Ovary (tissue), 9 donors: Measurements from ENCODE around the gene P4HB. TPM values are rescaled to one million over a fixed set of nuclear protein-coding genes. Genes with fewer than 3 reads are reported as not detected.

Experiments used
- DNase-seq, 5 donors: peaks; one replicate each; pipeline ENCODE4 v3.0.0-alpha.2; 2019 to 2020
- H3K27ac ChIP-seq, 2 donors: fragments of 200-600 bp; one replicate each; pipeline versions ENCODE4 v1.5.1 to v1.8.0; 2019 to 2022
- H3K27me3 ChIP-seq: fragments of 200-600 bp; one replicate; pipeline ENCODE4 v1.8.0; 2022
- H3K36me3 ChIP-seq: fragments of 200-600 bp; sonication (generic); one replicate; pipeline ENCODE4 v1.5.1; 2019
- H3K4me1 ChIP-seq: one replicate; pipeline ENCODE4 v1.8.1; 2013; ENCODE audit warnings: mild to moderate bottlenecking, moderate library complexity; ENCODE audit not compliant: insufficient read depth
- H3K4me3 ChIP-seq: fragments of 200-600 bp; sonication (generic); one replicate; pipeline ENCODE4 v1.5.1; 2017
- H3K9me3 ChIP-seq, 2 donors: fragments of 200-600 bp in 1 of 2; sonication (generic) in 1 of 2; one replicate each; pipeline versions ENCODE4 v1.5.1 to v1.8.1; 2013 to 2019; ENCODE audit warnings: mild to moderate bottlenecking in 1 of 2, moderate library complexity in 1 of 2
- EP300 ChIP-seq: sonication (generic); formaldehyde crosslinking; IDR thresholded peaks from one replicate; pipeline ENCODE4 v1.6.1; 2017; ENCODE audit warnings: antibody characterized with exemption
- POLR2A ChIP-seq: fragments of 450-650 bp; IDR thresholded peaks from one replicate; pipeline ENCODE4 v1.6.1; 2017; ENCODE audit warnings: antibody characterized with exemption, mild to moderate bottlenecking, moderate library complexity
- WGBS, 3 donors: extraction: QIAGEN DNeasy Blood & Tissue Kit in 1 of 3; methylation state at CpG; one replicate each; pipeline versions ENCODE4 v1.1.5 to v1.1.7; 2013 to 2017; 5-methylcytosine and 5-hydroxymethylcytosine counted together
- intact Hi-C, 4 donors: fragments of 100-400 bp; cut with DNase I; formaldehyde crosslinking; loops; one replicate each; pipeline versions ENCODE4 v1.11.0 to v1.15.1; 2022 to 2023
- polyA plus RNA-seq, 2 donors: library from polyadenylated mRNA; stranded (reverse); fragments of 200-250 nt in 1 of 2; fragments of 350-450 nt in 1 of 2; fragmentation: Illumina TruSeq in 1 of 2; extraction: RNeasy Lipid Tissue Mini Kit (QIAGEN cat#74804) in 1 of 2; gene quantifications; one replicate each; pipeline ENCODE4 v1.2.3, GENCODE V29; 2013 to 2014
- total RNA-seq, 7 donors: library from RNA; depleted of rRNA in 2 of 7; stranded (reverse); fragments of >200 nt in 2 of 7; fragmentation: NEBNext Ultra II Directional in 3 of 7; extraction: Animal tissue kit (Norgen Biotek cat#: 25700) in 3 of 7; gene quantifications; one replicate each; pipeline versions ENCODE4 v1.1.0 to v1.2.4, GENCODE V29; 2016 to 2023
- TF ChIP-seq, protein P1 (sequence below), 3 donors: fragments of 450-650 bp in 2 of 3; fragments of 200-600 bp in 1 of 3; IDR thresholded peaks; one replicate each; pipeline versions ENCODE4 v1.5.1 to v1.8.0; 2016 to 2022; ENCODE audit warnings: antibody characterized with exemption in 3 of 3, mild to moderate bottlenecking in 1 of 3
- donor health status: DM: no; HTN: no; CAD: no; lungs with moderate emphysema.
- donor health status: DM: no; HTN: no; CAD: no.
- donor health status: Bipolar disorder and iron deficiency.
- donor health status: DM: yes; HTN: yes; CAD: no.
- donor health status: DM: no; HTN: no; CAD: no.
- donor health status: DM: yes; HTN: yes; CAD: no.

The P4HB gene
- total and polyA plus RNA-seq, 9 donors = 222 to 2,080 (median 312) TPM

DNA sequence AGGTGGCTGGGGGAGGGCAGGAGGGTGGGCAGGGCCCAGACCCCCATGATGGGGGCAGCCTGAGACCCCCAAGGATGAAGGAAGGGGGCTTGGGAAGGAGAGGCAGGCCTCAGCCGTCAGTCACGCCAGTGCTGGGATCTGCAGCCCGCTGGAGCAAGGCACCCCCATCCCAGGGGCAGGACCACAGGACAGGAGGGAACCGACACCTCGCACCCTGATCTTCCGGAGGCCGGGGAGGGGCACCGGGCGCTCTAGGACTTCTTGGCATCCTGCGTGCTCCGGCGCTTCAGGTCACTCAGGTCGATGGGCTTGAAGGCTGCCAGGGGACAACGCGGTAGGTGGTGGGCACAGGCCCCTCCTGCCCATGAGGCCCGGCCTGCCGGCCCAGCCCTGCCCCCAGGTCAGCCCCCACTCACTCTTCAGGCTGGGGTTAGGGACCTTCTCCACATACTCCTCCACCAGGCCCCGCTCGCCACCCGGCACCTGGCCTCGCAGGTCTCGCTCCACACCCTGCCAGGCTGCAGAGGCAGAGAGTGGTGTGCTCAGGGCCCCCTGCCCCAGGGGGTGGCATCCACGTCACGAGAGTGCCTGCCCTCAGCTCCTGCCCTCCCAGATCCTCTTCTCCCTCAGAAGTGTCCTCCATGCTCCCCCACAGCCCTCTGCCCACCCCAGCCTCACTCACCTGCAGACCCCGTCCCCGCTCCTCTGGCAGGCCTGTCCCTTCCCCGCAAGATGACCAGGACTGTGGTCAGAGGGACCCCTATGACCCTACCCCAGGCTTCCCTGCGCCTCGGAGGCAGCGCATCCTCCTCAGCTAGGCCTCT, 37.1 kb downstream of the P4HB start:
- peaks cover 6% of the 10 kb centered on the region for H3K4me1 ChIP-seq
- TF ChIP-seq, protein P1, sequence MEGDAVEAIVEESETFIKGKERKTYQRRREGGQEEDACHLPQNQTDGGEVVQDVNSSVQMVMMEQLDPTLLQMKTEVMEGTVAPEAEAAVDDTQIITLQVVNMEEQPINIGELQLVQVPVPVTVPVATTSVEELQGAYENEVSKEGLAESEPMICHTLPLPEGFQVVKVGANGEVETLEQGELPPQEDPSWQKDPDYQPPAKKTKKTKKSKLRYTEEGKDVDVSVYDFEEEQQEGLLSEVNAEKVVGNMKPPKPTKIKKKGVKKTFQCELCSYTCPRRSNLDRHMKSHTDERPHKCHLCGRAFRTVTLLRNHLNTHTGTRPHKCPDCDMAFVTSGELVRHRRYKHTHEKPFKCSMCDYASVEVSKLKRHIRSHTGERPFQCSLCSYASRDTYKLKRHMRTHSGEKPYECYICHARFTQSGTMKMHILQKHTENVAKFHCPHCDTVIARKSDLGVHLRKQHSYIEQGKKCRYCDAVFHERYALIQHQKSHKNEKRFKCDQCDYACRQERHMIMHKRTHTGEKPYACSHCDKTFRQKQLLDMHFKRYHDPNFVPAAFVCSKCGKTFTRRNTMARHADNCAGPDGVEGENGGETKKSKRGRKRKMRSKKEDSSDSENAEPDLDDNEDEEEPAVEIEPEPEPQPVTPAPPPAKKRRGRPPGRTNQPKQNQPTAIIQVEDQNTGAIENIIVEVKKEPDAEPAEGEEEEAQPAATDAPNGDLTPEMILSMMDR (IDR thresholded peaks at IDR 0.05) = no peak
- no peak for TF ChIP-seq POLR2A
- no peak for TF ChIP-seq EP300
- no peaks in the 10 kb centered on the region for H3K9me3 ChIP-seq
- DNase-seq = no peak
- no peaks in the 10 kb centered on the region for H3K27me3 ChIP-seq
- 85 to 89% (median 88%) methylated on average over 24 to 30 of the region's 30 CpGs for WGBS, 3 donors
- no peak overlapping the region for H3K4me3 ChIP-seq
- intact Hi-C loops = no loop called here
- H3K36me3 ChIP-seq = no peaks in the 10 kb centered on the region
- H3K27ac ChIP-seq = no peak overlapping the region

DNA sequence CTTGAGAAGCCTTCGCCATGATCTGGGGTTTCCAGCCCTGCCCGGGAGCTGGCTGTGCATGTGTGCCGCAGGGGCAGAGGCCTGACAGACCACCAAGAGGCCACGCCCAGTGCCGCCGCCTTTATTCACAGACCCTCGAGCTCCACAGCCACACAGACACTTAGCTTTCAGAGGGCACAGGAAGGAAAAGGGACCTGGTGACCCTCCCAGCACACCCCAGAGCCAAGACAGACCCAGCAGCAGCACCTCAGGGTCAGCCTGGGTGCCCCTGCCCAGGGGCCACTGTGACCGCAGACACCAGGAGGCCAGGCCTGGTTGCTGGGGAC, 38.1 kb downstream of the P4HB start:
- intact Hi-C loops = no loop called here
- no peak for DNase-seq
- 88 to 89% (median 88%) methylated on average over 8 of the region's 8 CpGs for WGBS, 3 donors

DNA sequence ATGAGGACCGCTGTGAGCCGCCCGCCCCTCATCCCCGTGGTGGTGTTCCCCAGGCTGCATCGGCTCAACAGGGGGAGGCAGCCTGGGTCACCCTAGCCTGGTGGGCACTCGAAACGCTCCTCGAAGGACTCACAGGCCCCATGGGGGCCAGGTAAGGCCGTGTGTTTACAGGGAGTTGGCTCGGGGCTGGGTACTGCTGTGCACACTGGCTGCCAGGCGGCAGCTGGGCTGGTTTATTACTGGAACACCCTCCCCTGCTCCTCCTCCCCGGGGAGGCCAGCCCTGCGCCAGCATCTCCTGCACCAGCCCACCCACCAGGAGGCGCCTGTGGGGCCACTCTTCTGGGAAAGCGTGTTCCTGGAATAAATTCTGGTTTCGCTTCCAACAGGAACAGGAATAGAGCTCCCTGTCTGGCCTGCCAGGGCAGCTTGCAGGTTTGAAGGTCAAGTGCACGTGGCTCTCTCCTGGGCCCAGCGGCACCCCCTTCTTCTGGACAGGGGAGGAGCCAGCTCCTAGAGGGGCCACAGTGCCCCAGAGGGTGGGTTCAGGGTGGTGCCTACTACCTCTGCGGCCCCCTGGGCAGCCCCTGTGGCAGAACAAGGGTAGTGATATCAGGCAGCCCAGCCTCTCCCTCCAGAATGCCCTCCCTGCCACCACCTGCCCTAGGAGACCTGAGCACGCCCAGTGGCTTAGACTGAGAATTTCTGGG, 38.6 kb downstream of the P4HB start:
- H3K4me3 ChIP-seq = no peak overlapping the region
- intact Hi-C loops = no loop called here
- TF ChIP-seq, protein P1 (IDR thresholded peaks at IDR 0.05) = no peak
- TF ChIP-seq POLR2A (no peak), EP300 (no peak)
- DNase-seq = peak; percentile 58 to 82 (median 68)
- 41 to 47% (median 44%) methylated on average over 19 to 20 of the region's 20 CpGs for WGBS, 3 donors
- peak overlapping the region in 1 of 2 donors; percentile 46 for H3K27ac ChIP-seq
- peaks cover 6% of the 10 kb centered on the region for H3K4me1 ChIP-seq
- H3K27me3 ChIP-seq = no peaks in the 10 kb centered on the region
- no peaks in the 10 kb centered on the region for H3K9me3 ChIP-seq
- no peaks in the 10 kb centered on the region for H3K36me3 ChIP-seq

More for the DNA sequence above, 38.1 kb downstream of the P4HB start:
- Histone ChIP-seq H3K27me3 (no peaks in the 10 kb centered on the region), H3K9me3 (no peaks in the 10 kb centered on the region), H3K27ac (peak overlapping the region in 1 of 2 donors; percentile 46), H3K4me1 (peaks cover 6% of the 10 kb centered on the region), H3K36me3 (no peaks in the 10 kb centered on the region), H3K4me3 (no peak overlapping the region)
- no peak for TF ChIP-seq EP300
- TF ChIP-seq, protein P1 (IDR thresholded peaks at IDR 0.05) = no peak
- TF ChIP-seq POLR2A = no peak

DNA sequence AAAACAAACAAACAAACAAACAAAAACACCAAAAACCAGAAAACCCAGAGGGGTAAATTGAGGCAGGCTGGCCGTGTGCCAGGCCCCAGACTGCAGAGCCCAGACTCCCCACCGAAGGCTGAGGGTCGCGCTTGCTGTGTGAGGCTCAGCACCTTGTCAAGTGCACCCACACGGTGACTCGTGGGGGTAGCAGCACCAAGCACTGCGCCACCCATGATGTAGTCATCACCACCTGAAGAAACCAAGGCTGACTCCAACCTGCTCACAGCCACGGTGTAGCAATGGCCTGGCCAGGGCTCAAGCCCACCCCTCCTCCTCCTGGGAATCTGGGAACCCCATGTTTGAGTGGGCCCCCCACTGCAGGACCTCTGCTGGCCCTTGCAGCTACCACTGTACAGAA, 39.2 kb downstream of the P4HB start:
- H3K4me1 ChIP-seq = peaks cover 6% of the 10 kb centered on the region
- no peak overlapping the region for H3K4me3 ChIP-seq
- WGBS, 3 donors = 74 to 86% (median 82%) methylated on average over 8 of the region's 8 CpGs
- no peaks in the 10 kb centered on the region for H3K9me3 ChIP-seq
- no peak overlapping the region for H3K27ac ChIP-seq
- no peaks in the 10 kb centered on the region for H3K27me3 ChIP-seq
- intact Hi-C loops = no loop called here
- no peak for DNase-seq
- TF ChIP-seq POLR2A (no peak), EP300 (no peak)
- TF ChIP-seq, protein P1 (IDR thresholded peaks at IDR 0.05) = no peak
- no peaks in the 10 kb centered on the region for H3K36me3 ChIP-seq
